ENCODE measurements around the gene KRTAP20-3.

The KRTAP20-3 gene

DNA sequence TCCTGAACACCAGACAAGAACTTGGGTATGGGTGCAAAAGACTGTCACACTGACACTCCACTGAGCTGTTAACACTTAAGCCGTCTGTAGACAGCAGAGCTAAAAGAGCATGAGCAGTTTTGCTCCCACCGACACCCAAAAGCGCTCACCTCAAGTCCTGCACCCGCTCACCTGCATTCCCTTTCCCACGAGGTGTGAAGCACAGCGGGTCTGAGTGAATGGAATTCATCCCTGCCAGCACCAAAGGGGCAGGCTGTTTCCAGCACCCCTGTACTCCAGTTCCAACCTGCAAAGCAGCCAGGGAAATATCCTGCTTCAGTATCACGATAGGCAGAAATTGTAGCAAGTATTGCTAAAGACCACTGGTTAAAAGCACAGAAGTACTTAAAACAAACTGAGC lies 47.2 kb downstream of the KRTAP20-3 start:
- DNase-seq: no peak

Data from activated CD8-positive, alpha-beta memory T cell treated with anti-CD3 and anti-CD28 coated beads, Interleukin-2, amount 50 U/mL, for 4 hours (primary cell).